ENCODE results near the gene ELF5.

- no peak for TF ChIP-seq EZH2 (IDR thresholded peaks at IDR 0.05; ENCODE audit: borderline replicate concordance, low read depth, low read length, severe bottlenecking)
- TF ChIP-seq, protein P1, sequence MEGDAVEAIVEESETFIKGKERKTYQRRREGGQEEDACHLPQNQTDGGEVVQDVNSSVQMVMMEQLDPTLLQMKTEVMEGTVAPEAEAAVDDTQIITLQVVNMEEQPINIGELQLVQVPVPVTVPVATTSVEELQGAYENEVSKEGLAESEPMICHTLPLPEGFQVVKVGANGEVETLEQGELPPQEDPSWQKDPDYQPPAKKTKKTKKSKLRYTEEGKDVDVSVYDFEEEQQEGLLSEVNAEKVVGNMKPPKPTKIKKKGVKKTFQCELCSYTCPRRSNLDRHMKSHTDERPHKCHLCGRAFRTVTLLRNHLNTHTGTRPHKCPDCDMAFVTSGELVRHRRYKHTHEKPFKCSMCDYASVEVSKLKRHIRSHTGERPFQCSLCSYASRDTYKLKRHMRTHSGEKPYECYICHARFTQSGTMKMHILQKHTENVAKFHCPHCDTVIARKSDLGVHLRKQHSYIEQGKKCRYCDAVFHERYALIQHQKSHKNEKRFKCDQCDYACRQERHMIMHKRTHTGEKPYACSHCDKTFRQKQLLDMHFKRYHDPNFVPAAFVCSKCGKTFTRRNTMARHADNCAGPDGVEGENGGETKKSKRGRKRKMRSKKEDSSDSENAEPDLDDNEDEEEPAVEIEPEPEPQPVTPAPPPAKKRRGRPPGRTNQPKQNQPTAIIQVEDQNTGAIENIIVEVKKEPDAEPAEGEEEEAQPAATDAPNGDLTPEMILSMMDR (IDR thresholded peaks at IDR 0.05; ENCODE audit: borderline replicate concordance, extremely low read depth, low read length, poor library complexity, severe bottlenecking), result no peak
These were observed 6.4 kb downstream of the ELF5 start for GRCh38 chr11:34507156-34507555.
